MM.1S (cell line): ENCODE results near the gene BEAN1.

Experiments
- DNase-seq: peaks from one replicate; pipeline ENCODE4 v3.0.0-alpha.2; 2015
- H2AFZ ChIP-seq: fragments of 300-600 bp; sonication (generic); 2 replicates; pipeline ENCODE4 v1.6.0; 2016; ENCODE audit warnings: antibody characterized with exemption, low read length
- H3F3A ChIP-seq: fragments of 300-600 bp; sonication (generic); 2 replicates; pipeline ENCODE4 v1.6.1; 2016; ENCODE audit warnings: mild to moderate bottlenecking, antibody characterized with exemption, low read length, moderate library complexity, mixed read lengths; ENCODE audit not compliant: insufficient read depth
- H3K27ac ChIP-seq: fragments of 300-600 bp; sonication (generic); 2 replicates; pipeline ENCODE4 v1.5.1; 2016; ENCODE audit warnings: mild to moderate bottlenecking, low read length
- H3K27me3 ChIP-seq: fragments of 300-600 bp; sonication (generic); replicated peaks from 2 replicates; pipeline ENCODE4 v1.6.0; 2016; ENCODE audit warnings: low read length; ENCODE audit not compliant: insufficient read depth
- H3K36me3 ChIP-seq: fragments of 300-600 bp; sonication (generic); replicated peaks from 2 replicates; pipeline ENCODE4 v1.6.1; 2016; ENCODE audit warnings: mild to moderate bottlenecking, low read length, mixed read lengths; ENCODE audit not compliant: insufficient read depth
- H3K4me1 ChIP-seq: fragments of 300-600 bp; sonication (generic); 2 replicates; pipeline ENCODE4 v1.6.1; 2016; ENCODE audit warnings: low read length, mixed read lengths
- H3K4me2 ChIP-seq: fragments of 300-600 bp; sonication (generic); 2 replicates; pipeline ENCODE4 v1.6.0; 2016; ENCODE audit warnings: low read depth, low read length
- H3K4me3 ChIP-seq: fragments of 300-600 bp; sonication (generic); 2 replicates; pipeline ENCODE4 v1.5.1; 2016; ENCODE audit warnings: low read length, mixed read lengths
- H3K79me2 ChIP-seq: fragments of 300-600 bp; sonication (generic); 2 replicates; pipeline ENCODE4 v1.6.1; 2016; ENCODE audit warnings: mixed run types, low read length, mixed read lengths
- H3K9ac ChIP-seq: fragments of 300-600 bp; sonication (generic); 2 replicates; pipeline ENCODE4 v1.6.1; 2016; ENCODE audit warnings: low read length, mixed read lengths
- H3K9me2 ChIP-seq: fragments of 300-600 bp; sonication (generic); replicated peaks from 2 replicates; pipeline ENCODE4 v1.6.1; 2016; ENCODE audit warnings: mild to moderate bottlenecking, low read length, mixed read lengths; ENCODE audit not compliant: insufficient read depth
- H3K9me3 ChIP-seq: fragments of 300-600 bp; sonication (generic); replicated peaks from 2 replicates; pipeline ENCODE4 v1.6.1; 2016; ENCODE audit warnings: mild to moderate bottlenecking, low read length, mixed read lengths; ENCODE audit not compliant: insufficient read depth
- H4K20me1 ChIP-seq: fragments of 300-600 bp; sonication (generic); 2 replicates; pipeline ENCODE4 v1.6.1; 2016; ENCODE audit warnings: mild to moderate bottlenecking, low read length, moderate library complexity, mixed read lengths; ENCODE audit not compliant: insufficient read depth
- EZH2 ChIP-seq: fragments of 300-600 bp; sonication (generic); optimal IDR thresholded peaks from 2 replicates; pipeline ENCODE3; 2017; ENCODE audit warnings: low read depth, mild to moderate bottlenecking, antibody characterized with exemption, low read length, mixed read lengths
- EZH2phosphoT487 ChIP-seq: fragments of 300-600 bp; sonication (generic); IDR thresholded peaks from 2 replicates; pipeline ENCODE4 v1.6.1; 2018; ENCODE audit warnings: antibody characterized with exemption, low read length
- TF ChIP-seq, protein P1 (sequence below): fragments of 300-600 bp; sonication (generic); IDR thresholded peaks from 2 replicates; pipeline ENCODE4 v1.5.1; 2016; ENCODE audit warnings: antibody characterized with exemption, low read length, mixed read lengths

BEAN1 gene

GRCh38 chr16:66379571-66379941 is 47.5 kb upstream of the BEAN1 start:
- no peaks in the 10 kb centered on the region for H3K4me1 ChIP-seq
- no peaks in the 10 kb centered on the region for H3K9me3 ChIP-seq
- H4K20me1 ChIP-seq: no peaks in the 10 kb centered on the region
- no peaks in the 10 kb centered on the region for H3K27me3 ChIP-seq
- H3K9ac ChIP-seq: no peak overlapping the region
- no peak overlapping the region for H3K27ac ChIP-seq
- no peak overlapping the region for H3K4me2 ChIP-seq
- no peaks in the 10 kb centered on the region for H3K79me2 ChIP-seq
- no peak overlapping the region for H3K4me3 ChIP-seq
- TF ChIP-seq EZH2phosphoT487: no peak
- TF ChIP-seq, protein P1, sequence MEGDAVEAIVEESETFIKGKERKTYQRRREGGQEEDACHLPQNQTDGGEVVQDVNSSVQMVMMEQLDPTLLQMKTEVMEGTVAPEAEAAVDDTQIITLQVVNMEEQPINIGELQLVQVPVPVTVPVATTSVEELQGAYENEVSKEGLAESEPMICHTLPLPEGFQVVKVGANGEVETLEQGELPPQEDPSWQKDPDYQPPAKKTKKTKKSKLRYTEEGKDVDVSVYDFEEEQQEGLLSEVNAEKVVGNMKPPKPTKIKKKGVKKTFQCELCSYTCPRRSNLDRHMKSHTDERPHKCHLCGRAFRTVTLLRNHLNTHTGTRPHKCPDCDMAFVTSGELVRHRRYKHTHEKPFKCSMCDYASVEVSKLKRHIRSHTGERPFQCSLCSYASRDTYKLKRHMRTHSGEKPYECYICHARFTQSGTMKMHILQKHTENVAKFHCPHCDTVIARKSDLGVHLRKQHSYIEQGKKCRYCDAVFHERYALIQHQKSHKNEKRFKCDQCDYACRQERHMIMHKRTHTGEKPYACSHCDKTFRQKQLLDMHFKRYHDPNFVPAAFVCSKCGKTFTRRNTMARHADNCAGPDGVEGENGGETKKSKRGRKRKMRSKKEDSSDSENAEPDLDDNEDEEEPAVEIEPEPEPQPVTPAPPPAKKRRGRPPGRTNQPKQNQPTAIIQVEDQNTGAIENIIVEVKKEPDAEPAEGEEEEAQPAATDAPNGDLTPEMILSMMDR: no peak
- no peak for TF ChIP-seq EZH2
- no peaks in the 10 kb centered on the region for H3F3A ChIP-seq
- H3K9me2 ChIP-seq: no peaks in the 10 kb centered on the region
- H2AFZ ChIP-seq: no peak overlapping the region
- no peak for DNase-seq
- H3K36me3 ChIP-seq: no peaks in the 10 kb centered on the region

DNA sequence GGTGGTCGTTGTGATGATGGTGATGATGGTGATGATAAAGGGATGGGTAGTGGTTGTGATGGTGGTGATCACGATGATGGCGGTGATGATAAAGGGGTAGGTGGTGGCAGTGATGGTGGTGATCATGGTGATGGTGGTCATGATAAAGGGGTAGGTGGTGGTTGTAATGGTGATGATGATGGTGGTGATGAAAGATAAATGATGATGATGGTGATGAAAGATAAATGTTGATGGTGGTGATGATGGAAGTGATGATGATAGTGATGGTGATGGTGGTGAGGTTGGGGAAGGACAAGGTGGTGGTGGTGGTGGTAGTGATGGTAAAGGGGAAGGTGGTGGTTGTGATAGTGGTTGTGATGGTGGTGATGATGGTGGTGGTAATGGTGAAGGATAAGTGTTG is 46.7 kb upstream of the BEAN1 start:
- Histone ChIP-seq H3K27ac (no peak overlapping the region), H3K4me2 (no peak overlapping the region), H3F3A (no peaks in the 10 kb centered on the region), H3K9ac (no peak overlapping the region), H3K79me2 (no peaks in the 10 kb centered on the region), H4K20me1 (no peaks in the 10 kb centered on the region), H3K4me3 (no peak overlapping the region), H3K36me3 (no peaks in the 10 kb centered on the region), H3K27me3 (no peaks in the 10 kb centered on the region), H3K9me3 (no peaks in the 10 kb centered on the region), H3K4me1 (no peaks in the 10 kb centered on the region), H2AFZ (no peak overlapping the region), H3K9me2 (no peaks in the 10 kb centered on the region)
- no peak for DNase-seq
- no peak for TF ChIP-seq EZH2phosphoT487
- TF ChIP-seq EZH2: no peak
- TF ChIP-seq, protein P1: no peak

DNA sequence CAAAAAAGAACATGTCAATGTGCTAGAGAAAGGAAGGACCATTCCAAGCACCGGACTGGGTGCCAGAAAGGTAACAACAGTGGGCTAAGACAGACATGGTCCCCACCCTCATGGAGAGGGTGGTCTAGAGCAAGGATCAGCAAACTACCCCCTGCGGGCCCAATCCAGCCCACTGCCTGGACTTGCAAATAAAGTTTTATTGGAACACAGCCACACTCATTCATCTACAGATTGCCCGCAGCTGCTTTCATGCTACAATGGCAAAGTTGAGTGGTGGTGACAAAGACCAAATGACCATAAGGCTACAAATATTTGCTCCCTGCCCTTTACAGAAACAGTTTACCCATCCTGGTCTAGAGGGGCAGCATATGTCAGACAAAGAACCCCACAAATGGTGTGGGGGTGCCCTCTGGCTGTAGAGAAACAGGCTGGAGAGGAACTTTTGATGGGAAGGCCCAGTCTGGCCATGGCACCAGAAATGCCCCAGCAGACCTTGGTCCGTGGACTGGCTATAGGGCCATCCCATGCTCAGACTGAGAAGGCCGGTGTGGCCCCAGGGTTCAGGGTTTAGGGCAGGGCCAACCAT is 45.4 kb upstream of the BEAN1 start:
- Histone ChIP-seq H3K27ac (no peak overlapping the region), H3K79me2 (no peaks in the 10 kb centered on the region), H2AFZ (no peak overlapping the region), H3K9ac (no peak overlapping the region), H3K9me2 (no peaks in the 10 kb centered on the region), H3K36me3 (no peaks in the 10 kb centered on the region), H3K9me3 (no peaks in the 10 kb centered on the region), H4K20me1 (no peaks in the 10 kb centered on the region), H3K4me1 (no peaks in the 10 kb centered on the region), H3K4me2 (no peak overlapping the region), H3K4me3 (no peak overlapping the region), H3F3A (no peaks in the 10 kb centered on the region), H3K27me3 (no peaks in the 10 kb centered on the region)
- TF ChIP-seq EZH2phosphoT487 (no peak), EZH2 (no peak)
- TF ChIP-seq, protein P1: no peak
- DNase-seq: no peak
